Sigmoid colon (tissue), 7 donors: ENCODE measurements around the gene TTC39A. TPM values are rescaled to one million over a fixed set of nuclear protein-coding genes. Genes with fewer than 3 reads are reported as not detected.

ENCODE experiments used
- DNase-seq: peaks from one replicate; pipeline ENCODE4 v3.0.0-alpha.2; 2019
- H3K27ac ChIP-seq, 4 donors: fragments of 200-600 bp; sonication (generic); one replicate each; pipeline ENCODE4 v1.5.1; 2016 to 2019; ENCODE audit warnings: mild to moderate bottlenecking in 1 of 4
- H3K27me3 ChIP-seq, 3 donors: fragments of 200-600 bp; sonication (generic); one replicate each; pipeline ENCODE4 v1.5.1; 2019; ENCODE audit warnings: mild to moderate bottlenecking in 1 of 3
- H3K36me3 ChIP-seq, 4 donors: fragments of 200-600 bp; sonication (generic); one replicate each; pipeline ENCODE4 v1.5.1; 2016 to 2019
- H3K4me1 ChIP-seq, 4 donors: fragments of 200-600 bp; sonication (generic); one replicate each; pipeline ENCODE4 v1.5.1; 2017 to 2019
- H3K4me3 ChIP-seq, 4 donors: fragments of 200-600 bp; sonication (generic); one replicate each; pipeline ENCODE4 v1.5.1; 2017 to 2019; ENCODE audit warnings: mild to moderate bottlenecking in 2 of 4, moderate library complexity in 1 of 4
- H3K9me3 ChIP-seq, 4 donors: fragments of 200-600 bp in 3 of 4; sonication (generic) in 3 of 4; one replicate each; pipeline versions ENCODE4 v1.5.1 to v1.6.1; 2013 to 2019
- CTCF ChIP-seq, 4 experiments: fragments of 450-650 bp in 3 of 4; fragments of 200-600 bp in 1 of 4; IDR thresholded peaks; one replicate each; pipeline ENCODE4 v1.5.1; 2016 to 2019; ENCODE audit warnings: antibody characterized with exemption in 4 of 4, mild to moderate bottlenecking in 3 of 4, moderate library complexity in 2 of 4
- EP300 ChIP-seq, 4 donors: sonication (generic); formaldehyde crosslinking; IDR thresholded peaks; one replicate each; pipeline ENCODE4 v1.6.1; 2017; ENCODE audit warnings: antibody characterized with exemption in 4 of 4
- POLR2A ChIP-seq, 2 donors: fragments of 450-650 bp; IDR thresholded peaks; one replicate each; pipeline ENCODE4 v1.6.1; 2016; ENCODE audit warnings: antibody characterized with exemption in 2 of 2, mild to moderate bottlenecking in 2 of 2, moderate library complexity in 2 of 2
- POLR2AphosphoS5 ChIP-seq, 4 donors: sonication (generic); formaldehyde crosslinking; IDR thresholded peaks; one replicate each; pipeline ENCODE4 v1.6.1; 2017; ENCODE audit warnings: antibody characterized with exemption in 4 of 4
- WGBS, 2 donors: extraction: QIAGEN DNeasy Blood & Tissue Kit; methylation state at CpG; one replicate each; pipeline ENCODE4 v1.1.7; 2013; 5-methylcytosine and 5-hydroxymethylcytosine counted together
- intact Hi-C: fragments of 100-400 bp; cut with DNase I; formaldehyde crosslinking; loops from one replicate; pipeline ENCODE4 v1.15.1; 2023
- polyA plus RNA-seq, 3 donors: library from polyadenylated mRNA; stranded (reverse); fragments of 200-250 nt; gene quantifications; one replicate each; pipeline ENCODE4 v1.2.3, GENCODE V29; 2013
- total RNA-seq, 4 donors: library from RNA; depleted of rRNA; stranded (reverse); fragments of >200 nt; gene quantifications; one replicate each; pipeline ENCODE4 v1.1.0, GENCODE V29; 2016
- donor health status: healthy with polysubstance abuse.
- donor health status: Bipolar disorder and iron deficiency.
- donor health status: healthy.

TTC39A gene
- total and polyA plus RNA-seq, 7 donors = under 0.01 to 71.7 (median 16.3) TPM; not detected in 1

GRCh38 chr1:51369171-51369570 lies 38.8 kb upstream of the TTC39A start:
- Histone ChIP-seq H3K4me3 (no peak overlapping the region), H3K9me3 (no peaks in the 10 kb centered on the region), H3K36me3 (peaks cover 6 to 60% (median 16%) of the 10 kb centered on the region in 4 donors), H3K4me1 (no peaks in the 10 kb centered on the region), H3K27me3 (no peaks in the 10 kb centered on the region), H3K27ac (no peak overlapping the region)
- intact Hi-C loops = no loop called here
- DNase-seq = no peak
- 92 to 94% methylated on average over 4 of the region's 4 CpGs for WGBS, 2 donors
- TF ChIP-seq EP300 (IDR thresholded peaks at IDR 0.05) = no peak
- TF ChIP-seq CTCF (IDR thresholded peaks at IDR 0.05) = no peak
- no peak for TF ChIP-seq POLR2A (IDR thresholded peaks at IDR 0.05)
- TF ChIP-seq POLR2AphosphoS5 (IDR thresholded peaks at IDR 0.05) = no peak

- Histone ChIP-seq H3K4me1 (no peaks in the 10 kb centered on the region), H3K36me3 (peaks cover 6 to 60% (median 11%) of the 10 kb centered on the region in 4 donors), H3K9me3 (no peaks in the 10 kb centered on the region), H3K4me3 (no peak overlapping the region), H3K27me3 (no peaks in the 10 kb centered on the region), H3K27ac (no peak overlapping the region)
- no peak for DNase-seq
- WGBS, 2 donors = 95 to 98% methylated on average over 1 of the region's 1 CpG
- intact Hi-C loops = no loop called here
- no peak for TF ChIP-seq EP300 (IDR thresholded peaks at IDR 0.05)
- TF ChIP-seq POLR2A (IDR thresholded peaks at IDR 0.05) = no peak
- no peak for TF ChIP-seq POLR2AphosphoS5 (IDR thresholded peaks at IDR 0.05)
- TF ChIP-seq CTCF (IDR thresholded peaks at IDR 0.05) = no peak
These were observed 35.4 kb upstream of the TTC39A start for GRCh38 chr1:51365774-51366173.

- no peaks in the 10 kb centered on the region for H3K27me3 ChIP-seq
- H3K36me3 ChIP-seq = peaks cover 6 to 85% (median 11%) of the 10 kb centered on the region in 4 donors
- intact Hi-C loops = no loop called here
- WGBS, 2 donors = 57 to 85% methylated on average over 4 of the region's 4 CpGs
- TF ChIP-seq POLR2AphosphoS5 (IDR thresholded peaks at IDR 0.05) = no peak
- TF ChIP-seq EP300 (IDR thresholded peaks at IDR 0.05) = no peak
- no peak for TF ChIP-seq CTCF (IDR thresholded peaks at IDR 0.05)
- no peak for TF ChIP-seq POLR2A (IDR thresholded peaks at IDR 0.05)
- DNase-seq = no peak
- H3K9me3 ChIP-seq = no peaks in the 10 kb centered on the region
- H3K4me1 ChIP-seq = no peaks in the 10 kb centered on the region
- no peak overlapping the region for H3K27ac ChIP-seq
- H3K4me3 ChIP-seq = no peak overlapping the region
These were observed 29.5 kb upstream of the TTC39A start for GRCh38 chr1:51359879-51360278.

- DNase-seq = no peak
- no peak for TF ChIP-seq CTCF (IDR thresholded peaks at IDR 0.05)
- no peak for TF ChIP-seq POLR2AphosphoS5 (IDR thresholded peaks at IDR 0.05)
- no peak for TF ChIP-seq EP300 (IDR thresholded peaks at IDR 0.05)
- Histone ChIP-seq H3K9me3 (no peaks in the 10 kb centered on the region), H3K27me3 (no peaks in the 10 kb centered on the region), H3K4me3 (no peak overlapping the region), H3K27ac (no peak overlapping the region), H3K4me1 (no peaks in the 10 kb centered on the region), H3K36me3 (peaks cover 0 to 59% (median 6%) of the 10 kb centered on the region in 4 donors)
- 97 to 100% methylated on average over 1 of the region's 1 CpG for WGBS, 2 donors
- intact Hi-C loops = no loop called here
These were observed 25.0 kb upstream of the TTC39A start for GRCh38 chr1:51355382-51355781.

- Histone ChIP-seq H3K36me3 (peaks cover 0 to 49% (median 6%) of the 10 kb centered on the region in 4 donors), H3K27ac (no peak overlapping the region), H3K4me3 (no peak overlapping the region), H3K9me3 (no peaks in the 10 kb centered on the region), H3K4me1 (no peaks in the 10 kb centered on the region), H3K27me3 (no peaks in the 10 kb centered on the region)
- TF ChIP-seq POLR2A (IDR thresholded peaks at IDR 0.05) (no peak), CTCF (IDR thresholded peaks at IDR 0.05) (no peak), POLR2AphosphoS5 (IDR thresholded peaks at IDR 0.05) (no peak), EP300 (IDR thresholded peaks at IDR 0.05) (no peak)
- WGBS, 2 donors = 71 to 75% methylated on average over 3 of the region's 3 CpGs
- DNase-seq = no peak
- intact Hi-C loops = no loop called here
These were observed 24.1 kb upstream of the TTC39A start for GRCh38 chr1:51354416-51354815.
